Prostate gland (tissue), 2 donors: ENCODE data around the gene BARX1. TPM values are rescaled to one million over a fixed set of nuclear protein-coding genes. Genes with fewer than 3 reads are reported as not detected.
"Not testable (repeated sequence)": the region's sequence is repeated elsewhere in the genome, so short reads cannot be mapped to it uniquely, and the experiment has no call there.

ENCODE experiments used
- DNase-seq: peaks from one replicate; pipeline ENCODE4 v3.0.0-alpha.2; 2019; ENCODE audit warnings: low spot score
- H3K27ac ChIP-seq, 2 donors: fragments of 200-600 bp; sonication (generic); 2 replicates each; pipeline ENCODE4 v1.5.1; 2017 to 2019
- H3K27me3 ChIP-seq: fragments of 200-600 bp; sonication (generic); replicated peaks from 2 replicates; pipeline ENCODE4 v1.5.1; 2019; ENCODE audit not compliant: insufficient read depth
- H3K36me3 ChIP-seq, 2 donors: fragments of 200-600 bp; sonication (generic); 1 replicate in 1 of 2; 2 replicates in 1 of 2; pipeline versions ENCODE4 v1.5.1 to v1.8.1; 2017 to 2019
- H3K4me1 ChIP-seq: fragments of 200-600 bp; sonication (generic); replicated peaks from 2 replicates; pipeline ENCODE4 v1.5.1; 2019
- H3K4me3 ChIP-seq, 2 donors: fragments of 200-600 bp; sonication (generic); 2 replicates each; pipeline ENCODE4 v1.5.1; 2017 to 2019
- H3K9me3 ChIP-seq: fragments of 200-600 bp; sonication (generic); 2 replicates; pipeline ENCODE4 v1.5.1; 2017
- CTCF ChIP-seq, 4 experiments: fragments of 200-600 bp in 2 of 4; fragments of 450-650 bp in 2 of 4; sonication (generic) in 2 of 4; IDR thresholded peaks; 1 replicate in 3 of 4; 2 replicates in 1 of 4; pipeline ENCODE4 v1.5.1; 2016 to 2019; ENCODE audit warnings: antibody characterized with exemption in 4 of 4, mild to moderate bottlenecking in 2 of 4, moderate library complexity in 2 of 4
- POLR2A ChIP-seq: fragments of 450-650 bp; IDR thresholded peaks from one replicate; pipeline ENCODE4 v1.6.1; 2016; ENCODE audit warnings: antibody characterized with exemption, mild to moderate bottlenecking
- POLR2AphosphoS5 ChIP-seq: sonication (generic); formaldehyde crosslinking; IDR thresholded peaks from one replicate; pipeline ENCODE4 v1.6.1; 2017; ENCODE audit warnings: antibody characterized with exemption
- WGBS: methylation state at CpG from one replicate; pipeline ENCODE4 v1.1.5; 2018; 5-methylcytosine and 5-hydroxymethylcytosine counted together
- intact Hi-C: fragments of 100-400 bp; cut with DNase I; formaldehyde crosslinking; loops from one replicate; pipeline ENCODE4 v1.14.2; 2022
- total RNA-seq, 2 donors: library from RNA; depleted of rRNA; stranded (reverse); fragments of >200 nt; gene quantifications; one replicate each; pipeline ENCODE4 v1.1.0, GENCODE V29; 2016

Gene BARX1
- total RNA-seq, 2 donors from 2014 or later = 3.7 TPM; not detected in 1

GRCh38 chr9:93975262-93975661 is 20.1 kb upstream of the BARX1 start:
- WGBS = 90% methylated on average over 7 of the region's 7 CpGs
- H3K36me3 ChIP-seq = no peaks in the 10 kb centered on the region
- no peaks in the 10 kb centered on the region for H3K27me3 ChIP-seq
- TF ChIP-seq POLR2AphosphoS5 (no peak), CTCF (IDR thresholded peaks at IDR 0.05) (no peak), POLR2A (no peak)
- no peak overlapping the region for H3K27ac ChIP-seq
- no peak for DNase-seq
- H3K9me3 ChIP-seq = no peaks in the 10 kb centered on the region
- no peak overlapping the region for H3K4me3 ChIP-seq
- intact Hi-C loops = no loop called here
- no peaks in the 10 kb centered on the region for H3K4me1 ChIP-seq

- no peak overlapping the region for H3K4me3 ChIP-seq
- TF ChIP-seq POLR2A = no peak
- no peak for TF ChIP-seq POLR2AphosphoS5
- TF ChIP-seq CTCF (IDR thresholded peaks at IDR 0.05) = no peak
- H3K36me3 ChIP-seq = no peaks in the 10 kb centered on the region
- WGBS = 23% methylated on average over 3 of the region's 3 CpGs
- DNase-seq = no peak
- no peaks in the 10 kb centered on the region for H3K9me3 ChIP-seq
- H3K27ac ChIP-seq = no peak overlapping the region
- no peaks in the 10 kb centered on the region for H3K4me1 ChIP-seq
- no peaks in the 10 kb centered on the region for H3K27me3 ChIP-seq
- intact Hi-C loops = no loop called here
Measured at GRCh38 chr9:93974151-93974550, 19.0 kb upstream of the BARX1 start.

DNA sequence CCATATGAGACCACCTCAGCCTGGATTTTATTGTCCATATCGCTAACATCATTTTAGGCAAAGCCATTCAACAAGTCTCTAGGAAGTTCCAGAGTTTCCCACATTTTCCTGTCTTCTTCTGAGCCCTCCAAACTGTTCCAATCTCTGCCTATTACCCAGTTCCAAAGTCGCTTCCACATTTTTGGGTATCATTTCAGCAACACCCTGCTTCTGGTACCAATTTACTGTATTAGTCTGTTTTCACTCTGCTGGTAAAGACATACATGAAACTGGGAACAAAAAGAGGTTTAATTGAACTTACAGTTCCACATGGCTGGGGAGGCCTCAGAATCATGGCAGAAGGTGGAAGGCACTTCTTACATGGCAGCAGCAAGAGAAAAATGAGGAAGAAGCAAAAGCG is 17.5 kb upstream of the BARX1 start:
- H3K27me3 ChIP-seq, H3K36me3 ChIP-seq, DNase-seq, H3K4me1 ChIP-seq, H3K27ac ChIP-seq, H3K9me3 ChIP-seq, H3K4me3 ChIP-seq, intact Hi-C loops: not testable (repeated sequence)
- 91% methylated on average over 3 of the region's 3 CpGs for WGBS

DNA sequence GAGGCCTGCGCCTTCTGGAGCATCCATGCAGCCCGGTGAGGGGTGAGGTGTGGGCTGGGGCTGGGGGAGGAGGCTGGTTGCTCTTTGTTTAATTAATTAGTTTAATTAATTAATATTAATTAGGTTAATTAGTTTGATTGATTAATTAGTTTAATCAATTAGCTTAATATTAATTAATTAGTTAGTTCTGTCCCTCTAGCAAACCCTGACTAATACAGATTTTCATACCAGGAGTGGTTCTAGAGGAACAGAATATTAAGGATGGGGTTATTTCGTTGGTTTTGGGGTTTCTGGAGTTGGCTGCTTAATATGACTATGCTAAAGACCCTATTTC is 14.1 kb upstream of the BARX1 start:
- H3K4me3 ChIP-seq = no peak overlapping the region
- no peaks in the 10 kb centered on the region for H3K27me3 ChIP-seq
- no peak for TF ChIP-seq POLR2A
- no peak for TF ChIP-seq CTCF (IDR thresholded peaks at IDR 0.05)
- TF ChIP-seq POLR2AphosphoS5 = no peak
- no peak overlapping the region for H3K27ac ChIP-seq
- no peak for DNase-seq
- 96% methylated on average over 3 of the region's 3 CpGs for WGBS
- no peaks in the 10 kb centered on the region for H3K9me3 ChIP-seq
- intact Hi-C loops = no loop called here
- H3K4me1 ChIP-seq = no peaks in the 10 kb centered on the region
- H3K36me3 ChIP-seq = no peaks in the 10 kb centered on the region

DNA sequence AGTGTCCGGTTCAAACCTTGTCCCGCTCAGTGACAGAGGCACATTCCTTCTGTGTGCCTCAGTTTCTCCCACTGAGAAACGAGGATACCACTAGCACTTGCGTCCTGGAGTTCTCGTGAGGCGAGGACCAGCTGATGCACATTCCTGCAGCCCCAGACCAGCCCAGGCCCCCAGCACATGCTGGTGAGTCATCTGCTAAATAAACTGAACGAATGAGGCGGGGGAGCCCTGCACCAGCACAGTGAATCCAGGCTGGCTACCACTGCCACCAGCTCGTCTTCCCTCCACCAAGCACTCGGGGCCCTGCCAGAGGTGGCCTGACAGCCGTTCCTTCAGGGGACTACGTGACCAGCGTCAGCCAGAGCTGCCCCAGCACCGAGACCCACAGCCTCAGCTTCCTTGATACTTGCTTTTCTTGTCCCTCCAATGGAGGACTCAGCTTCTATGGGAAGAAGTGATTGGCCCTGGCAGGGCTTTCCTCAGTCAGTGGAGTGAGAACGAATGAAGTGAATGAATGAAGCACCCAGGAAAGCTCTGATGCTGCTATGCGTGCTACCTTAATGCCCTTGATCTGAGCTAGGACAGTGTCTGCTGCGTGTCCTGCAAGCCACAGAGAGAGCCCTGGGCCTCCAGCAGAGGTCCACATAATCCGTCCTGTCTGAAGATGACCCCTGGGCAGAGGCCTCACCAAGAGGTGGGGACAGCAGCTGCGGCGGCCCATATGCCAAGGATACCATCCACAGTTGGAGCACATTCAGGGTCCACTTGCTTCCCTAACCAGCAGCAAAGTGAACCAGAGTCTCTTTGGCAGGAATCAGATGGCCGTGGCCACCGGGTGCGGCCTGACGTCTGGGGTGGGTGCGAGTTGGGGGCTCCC is 13.5 kb upstream of the BARX1 start:
- Histone ChIP-seq H3K4me1 (no peaks in the 10 kb centered on the region), H3K27me3 (no peaks in the 10 kb centered on the region), H3K9me3 (no peaks in the 10 kb centered on the region), H3K4me3 (no peak overlapping the region), H3K36me3 (no peaks in the 10 kb centered on the region), H3K27ac (no peak overlapping the region)
- intact Hi-C loops = no loop called here
- DNase-seq = peak; percentile 2
- 83% methylated on average over 25 of the region's 25 CpGs for WGBS
- TF ChIP-seq POLR2AphosphoS5 (no peak), POLR2A (no peak), CTCF (IDR thresholded peaks at IDR 0.05) (no peak)
